Measurements from ENCODE around the gene RIN3.

Gene RIN3

GRCh38 chr14:92486881-92487280 lies 26.7 kb upstream of the RIN3 start:
- DNase-seq = no peak

GRCh38 chr14:92487513-92488133 lies 26.0 kb upstream of the RIN3 start:
- no peak for DNase-seq

- DNase-seq = no peak
These were observed 24.0 kb upstream of the RIN3 start for GRCh38 chr14:92489394-92490238.

GRCh38 chr14:92490239-92490959 lies 23.2 kb upstream of the RIN3 start:
- DNase-seq = no peak

- DNase-seq = no peak
These were observed 21.8 kb upstream of the RIN3 start for GRCh38 chr14:92491782-92492181.

GRCh38 chr14:92492258-92492657 lies 21.3 kb upstream of the RIN3 start:
- DNase-seq = no peak

GRCh38 chr14:92493024-92493423 lies 20.6 kb upstream of the RIN3 start:
- no peak for DNase-seq

- no peak for DNase-seq
These were observed 20.1 kb upstream of the RIN3 start for GRCh38 chr14:92493492-92493891.

- DNase-seq = no peak
These were observed 19.1 kb upstream of the RIN3 start for GRCh38 chr14:92494512-92494911.

- no peak for DNase-seq
These were observed 18.6 kb upstream of the RIN3 start for GRCh38 chr14:92495027-92495426.

- no peak for DNase-seq
These were observed 17.3 kb upstream of the RIN3 start for GRCh38 chr14:92496191-92496857.

GRCh38 chr14:92497391-92497790 lies 16.2 kb upstream of the RIN3 start:
- no peak for DNase-seq

GRCh38 chr14:92499234-92499633 lies 14.3 kb upstream of the RIN3 start:
- no peak for DNase-seq

- DNase-seq = no peak
These were observed 13.1 kb upstream of the RIN3 start for GRCh38 chr14:92500491-92500941.

GRCh38 chr14:92501891-92502351 lies 11.7 kb upstream of the RIN3 start:
- DNase-seq = no peak

GRCh38 chr14:92502541-92503286 lies 10.9 kb upstream of the RIN3 start:
- DNase-seq = no peak

GRCh38 chr14:92503756-92504491 lies 9.7 kb upstream of the RIN3 start:
- no peak for DNase-seq

- DNase-seq = no peak
These were observed 7.8 kb upstream of the RIN3 start for GRCh38 chr14:92505826-92506225.

- no peak for DNase-seq
These were observed 7.3 kb upstream of the RIN3 start for GRCh38 chr14:92506231-92506630.

- no peak for DNase-seq
These were observed 6.3 kb upstream of the RIN3 start for GRCh38 chr14:92507174-92507768.

- DNase-seq = no peak
These were observed 2.6 kb upstream of the RIN3 start for GRCh38 chr14:92510972-92511371.

Measured in NCI-H1930 (cell line).